Activated CD4-positive, CD25-positive, alpha-beta regulatory T cell treated with anti-CD3 and anti-CD28 coated beads, Interleukin-2, amount 50 U/mL, for 72 hours (primary cell): ENCODE data around the gene UST.
"Not testable (repeated sequence)": the region's sequence is repeated elsewhere in the genome, so short reads cannot be mapped to it uniquely, and the experiment has no call there.

Experiments
- DNase-seq: peaks from one replicate; pipeline ENCODE4 v3.0.0; 2021

The UST gene

DNA sequence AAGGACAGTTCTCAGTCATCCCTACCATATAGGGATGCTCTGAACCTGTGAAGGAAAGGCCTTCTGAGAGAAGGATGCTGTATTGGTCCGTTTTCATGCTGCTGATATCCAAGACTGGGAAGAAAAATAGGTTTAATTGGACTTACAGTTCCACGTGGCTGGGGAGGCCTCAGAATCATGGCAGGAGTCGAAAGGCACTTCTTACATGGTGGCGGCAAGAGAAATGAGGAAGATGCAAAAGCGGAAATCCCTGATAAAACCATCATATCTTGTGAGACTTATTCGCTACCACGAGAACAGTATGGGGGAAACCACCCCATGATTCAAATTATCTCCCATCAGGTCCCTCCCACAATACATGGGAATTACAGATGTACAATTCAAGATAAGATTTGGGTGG lies 209.3 kb downstream of the UST start:
- DNase-seq: not testable (repeated sequence)

- no peak for DNase-seq
These were observed 210.9 kb downstream of the UST start for GRCh38 chr6:148957752-148958151.

- no peak for DNase-seq
These were observed 212.2 kb downstream of the UST start for GRCh38 chr6:148959008-148959407.

GRCh38 chr6:148959501-148959900 lies 212.7 kb downstream of the UST start:
- DNase-seq: no peak

- DNase-seq: no peak
These were observed 216.2 kb downstream of the UST start for GRCh38 chr6:148962854-148963515.

DNA sequence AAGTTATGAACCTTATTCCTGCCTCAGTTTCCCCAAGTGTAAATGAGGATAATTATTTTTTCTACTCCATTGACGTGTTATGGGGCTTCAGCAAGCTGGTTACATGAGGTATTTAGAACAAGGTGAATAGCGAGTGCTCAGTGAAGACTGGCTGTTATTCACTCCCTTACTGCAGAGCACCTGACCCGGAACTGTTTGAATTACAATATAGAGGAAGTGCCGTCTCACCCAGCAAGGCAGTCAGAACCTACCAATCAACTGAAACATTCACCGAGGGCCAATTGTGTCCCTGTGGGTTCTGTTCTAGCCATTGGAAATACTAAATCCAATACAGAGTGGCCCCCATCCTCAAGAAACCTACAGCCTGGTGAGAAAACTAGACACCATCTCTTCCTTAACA lies 216.9 kb downstream of the UST start:
- no peak for DNase-seq

- no peak for DNase-seq
These were observed 217.6 kb downstream of the UST start for GRCh38 chr6:148964467-148964866.

DNA sequence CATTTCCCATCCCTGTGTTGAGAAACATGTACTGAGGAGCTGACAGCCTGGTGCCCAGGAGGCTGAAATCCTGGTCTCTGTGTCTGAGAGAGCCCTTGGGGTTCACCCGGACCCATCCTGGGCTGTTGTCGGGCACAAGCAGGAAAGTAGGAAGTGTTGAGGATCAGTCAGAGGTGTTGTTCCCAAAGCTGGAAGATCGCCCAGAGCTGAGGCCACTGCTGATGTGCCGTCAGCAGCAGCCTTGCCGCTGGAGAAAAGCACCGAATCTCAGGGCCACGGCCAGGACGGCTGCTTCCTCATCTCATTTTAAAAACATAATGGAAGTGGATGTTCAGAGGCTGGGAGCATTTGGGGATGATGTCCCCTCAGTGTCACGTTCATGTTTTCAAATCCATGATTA lies 218.5 kb downstream of the UST start:
- no peak for DNase-seq

GRCh38 chr6:148967011-148967520 lies 220.2 kb downstream of the UST start:
- no peak for DNase-seq

GRCh38 chr6:148967541-148967956 lies 220.7 kb downstream of the UST start:
- DNase-seq: no peak

DNA sequence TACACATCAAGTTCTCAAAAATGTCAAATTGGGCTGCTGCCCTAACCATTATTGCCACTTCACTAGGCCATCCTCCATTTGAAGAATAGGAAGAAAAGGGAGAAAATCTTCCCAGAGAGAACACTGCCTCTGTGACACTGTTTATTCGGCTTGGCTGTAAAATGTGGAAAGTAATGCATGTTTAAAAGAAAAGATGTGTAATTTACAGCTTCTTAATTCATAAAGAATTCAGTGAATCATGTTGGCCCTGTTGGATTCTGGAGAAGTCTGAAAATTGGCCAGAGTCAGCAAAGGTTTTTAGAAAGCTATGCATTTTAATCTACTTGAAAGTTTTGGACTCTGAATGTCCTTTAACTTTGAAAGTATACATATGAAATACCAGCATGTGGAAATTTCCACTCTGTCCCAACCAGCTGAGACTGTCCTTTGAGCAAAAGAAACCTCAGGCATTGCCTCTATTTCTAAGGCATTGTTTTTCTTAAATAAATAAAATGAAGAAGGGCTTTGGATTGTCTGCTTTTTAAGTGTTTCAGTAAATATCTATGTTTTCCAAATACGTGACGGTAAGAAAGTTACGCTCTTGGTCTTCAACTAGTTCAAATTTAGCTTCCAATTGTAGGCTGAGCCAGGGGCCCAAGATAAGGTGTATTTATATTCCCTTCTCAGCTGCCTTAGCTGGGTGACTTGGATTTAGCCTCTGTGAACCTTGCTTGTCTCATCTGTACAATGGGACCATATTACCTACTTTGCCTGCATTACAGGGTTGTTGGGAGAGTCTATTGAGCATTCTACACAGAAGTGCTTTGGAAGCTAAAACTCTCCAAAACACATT lies 222.2 kb downstream of the UST start:
- no peak for DNase-seq

GRCh38 chr6:148969603-148970061 lies 222.8 kb downstream of the UST start:
- DNase-seq: no peak

DNA sequence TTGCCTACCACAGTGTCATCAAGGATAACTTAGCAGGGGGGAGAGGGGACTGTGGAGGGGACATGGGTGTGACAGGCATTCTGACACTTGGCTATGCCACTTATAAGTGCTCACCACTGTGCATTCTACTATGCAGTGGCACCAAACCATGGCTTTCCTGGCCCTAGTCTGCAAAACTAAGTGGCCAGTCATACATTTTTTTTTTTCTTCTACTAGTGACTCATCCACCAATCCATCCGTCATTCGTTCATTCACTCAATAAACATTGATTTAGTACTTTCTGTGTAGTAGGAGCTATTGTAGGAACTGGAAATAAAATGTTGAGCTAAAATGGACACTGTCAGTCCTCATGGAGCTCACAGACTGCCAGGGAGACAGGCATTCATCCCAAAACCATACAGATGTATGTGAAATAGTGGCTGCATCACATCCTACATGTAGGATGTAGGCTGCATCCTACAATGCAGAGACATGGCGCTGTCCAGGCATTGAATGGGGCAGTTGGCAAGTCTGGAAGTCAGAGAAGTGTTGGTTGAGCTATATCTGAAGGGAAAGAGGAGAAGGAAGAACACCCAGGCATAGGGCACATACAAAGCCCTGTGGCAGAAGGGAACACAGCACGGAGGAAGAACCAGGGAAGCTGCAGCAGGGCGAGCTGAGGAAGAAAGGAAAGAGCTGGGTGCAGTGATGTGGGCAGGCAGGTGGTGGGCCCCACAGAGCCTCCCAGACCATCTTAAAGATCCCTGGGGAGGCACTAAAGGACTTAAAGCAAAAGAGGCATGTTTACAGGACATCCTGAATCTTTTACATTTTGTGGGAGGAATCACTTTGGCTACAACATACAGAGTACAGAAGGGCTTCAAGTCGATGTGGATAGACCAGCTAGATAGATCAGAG lies 224.4 kb downstream of the UST start:
- DNase-seq: no peak

DNA sequence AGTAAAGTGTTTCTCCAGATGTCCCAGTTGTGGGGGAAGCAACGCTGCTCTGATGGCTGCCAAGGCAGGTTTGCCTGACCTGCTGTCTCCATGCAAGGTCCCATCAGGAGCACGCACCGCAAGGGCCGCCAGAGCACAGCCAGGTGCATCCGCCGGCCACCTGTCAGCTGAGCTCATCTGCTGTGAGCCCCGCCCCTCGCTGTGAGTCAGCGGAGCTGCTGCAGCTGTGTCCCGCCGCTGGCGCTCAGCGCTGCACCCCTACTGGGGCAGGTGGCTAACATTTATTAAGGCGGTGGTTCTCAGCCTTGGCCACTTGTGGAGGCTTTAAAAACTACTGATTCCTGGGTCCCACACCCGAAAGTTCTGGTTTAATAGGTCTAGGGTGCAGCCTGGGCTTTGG lies 225.7 kb downstream of the UST start:
- DNase-seq: peak; percentile 47

GRCh38 chr6:148973538-148974208 lies 226.8 kb downstream of the UST start:
- no peak for DNase-seq

- DNase-seq: no peak
These were observed 227.5 kb downstream of the UST start for GRCh38 chr6:148974351-148974750.

- DNase-seq: not testable (repeated sequence)
These were observed 231.5 kb downstream of the UST start for GRCh38 chr6:148978298-148978697.

DNA sequence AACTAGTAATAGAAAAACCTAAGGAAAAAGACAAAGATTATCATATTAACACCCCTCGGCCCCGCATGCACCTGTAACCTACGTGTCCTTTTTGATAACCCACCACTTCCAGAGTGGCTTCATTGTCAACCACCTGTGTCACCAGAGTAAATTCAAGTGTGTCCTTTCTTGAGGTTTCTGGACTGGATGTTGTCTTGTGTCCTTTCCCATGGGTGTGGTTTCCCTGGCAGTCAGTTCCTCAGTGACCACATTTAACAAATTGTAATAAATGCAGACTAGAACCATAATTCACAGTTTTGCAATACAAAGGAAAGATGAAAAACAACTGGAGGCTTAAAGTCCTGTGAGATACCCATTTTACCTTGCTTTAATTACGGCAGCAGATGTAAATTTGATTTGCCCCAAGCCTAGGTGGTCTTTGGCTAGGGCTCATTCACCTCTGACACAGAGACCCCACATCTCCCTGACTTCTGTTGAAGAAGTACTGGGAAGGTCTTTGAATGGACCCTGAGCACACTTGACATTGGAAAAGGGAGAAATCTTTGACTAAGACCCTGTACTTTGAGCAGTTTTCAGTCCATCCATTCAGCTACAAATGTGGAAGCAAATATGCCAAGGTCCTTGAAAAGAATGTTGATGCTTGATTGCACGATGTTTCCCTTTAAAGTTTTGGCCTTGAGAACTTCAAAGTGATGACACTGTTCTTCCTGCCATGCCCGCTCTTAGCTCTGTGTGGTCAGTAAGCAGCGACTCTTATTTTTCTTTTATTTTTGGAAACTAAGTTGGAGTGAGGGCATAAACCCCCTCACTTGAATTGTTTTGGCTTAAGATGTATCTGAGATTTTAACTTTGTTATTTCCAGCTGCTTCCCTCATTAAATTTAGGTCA lies 232.4 kb downstream of the UST start:
- no peak for DNase-seq

DNA sequence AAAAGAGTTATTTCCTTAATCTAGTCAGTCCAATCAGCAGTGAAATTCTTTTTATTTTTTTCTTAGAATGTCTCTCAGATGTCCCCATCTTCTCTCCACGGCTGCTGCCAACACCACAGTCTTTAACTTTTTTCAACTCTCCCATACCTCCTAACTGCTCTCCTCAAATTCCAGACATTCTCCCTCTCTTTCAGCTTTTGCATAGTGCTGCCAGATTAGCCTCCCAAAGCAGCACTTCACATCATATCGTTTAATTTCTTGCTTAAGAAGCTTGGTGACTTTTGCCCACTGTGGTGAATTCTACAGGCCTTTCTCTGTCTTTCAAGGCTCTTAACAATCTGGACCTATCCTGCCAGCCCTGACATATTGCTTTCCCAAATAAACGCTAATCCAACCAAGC lies 233.4 kb downstream of the UST start:
- no peak for DNase-seq

GRCh38 chr6:148981515-148981914 lies 234.7 kb downstream of the UST start:
- no peak for DNase-seq

DNA sequence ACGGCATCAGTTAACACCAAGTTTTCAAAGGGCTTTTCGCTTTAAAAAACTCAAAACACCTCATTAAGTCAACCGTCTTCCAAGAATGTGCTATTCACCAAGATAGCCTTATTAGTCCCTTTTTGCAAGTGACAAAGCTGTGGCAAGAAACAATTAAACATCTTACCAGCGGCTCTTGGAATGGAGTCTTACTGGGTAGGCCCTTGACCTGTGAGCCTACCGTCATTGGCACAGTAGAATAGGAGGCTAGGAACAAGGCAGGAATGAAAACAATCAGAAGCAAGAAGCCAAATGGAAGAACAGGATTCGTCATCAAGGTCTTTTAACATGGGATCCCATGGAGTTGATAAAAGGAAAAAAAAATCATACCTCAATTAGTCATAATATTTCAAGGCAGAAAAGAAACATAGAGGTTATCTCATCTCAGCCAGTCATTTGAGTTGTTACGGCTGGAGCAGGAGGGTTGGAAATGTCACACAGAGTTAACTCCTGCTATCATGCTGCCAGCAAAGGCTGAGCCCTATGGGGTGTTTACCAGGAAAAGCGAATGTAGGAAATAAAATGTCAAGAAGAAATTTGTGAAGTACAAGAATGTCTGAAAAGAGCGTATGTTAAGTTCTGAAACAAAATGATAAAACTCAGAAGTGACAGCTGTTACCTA lies 236.4 kb downstream of the UST start:
- DNase-seq: no peak
